ENCODE data around the gene SCUBE3.

SCUBE3 gene

GRCh38 chr6:35192301-35192860 is 21.4 kb upstream of the SCUBE3 start:
- H3K27me3 Mint-ChIP-seq: peaks cover 23% of the 10 kb centered on the region
- H3K4me3 Mint-ChIP-seq: no peak overlapping the region
- peak overlapping the region in 1 of 2 donors; percentile 79 for H3K27ac Mint-ChIP-seq
- H3K9me3 Mint-ChIP-seq: no peaks in the 10 kb centered on the region
- no peak for ATAC-seq
- no peak for DNase-seq
- peaks cover 16% of the 10 kb centered on the region for H3K4me1 Mint-ChIP-seq

DNA sequence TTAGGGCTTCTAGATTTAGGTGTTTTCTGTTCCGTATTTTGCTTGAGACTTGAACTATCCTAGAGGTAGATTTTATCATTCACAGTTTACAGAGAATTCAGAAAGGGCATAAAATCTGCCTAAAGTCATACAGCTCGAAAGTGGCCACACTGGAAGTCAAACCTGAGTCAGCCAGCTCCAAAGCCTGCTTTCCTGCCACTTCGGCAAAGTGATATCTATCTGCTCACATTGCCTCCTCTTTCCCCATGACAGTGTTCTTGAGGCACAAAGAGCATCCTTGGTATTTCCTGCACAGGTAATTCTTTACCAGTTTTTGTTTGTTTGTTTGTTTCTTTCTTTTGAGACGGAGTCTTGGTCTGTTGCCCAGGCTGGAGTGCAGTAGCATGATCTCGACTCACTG is 19.4 kb upstream of the SCUBE3 start:
- Mint-ChIP-seq H3K4me3 (no peak overlapping the region), H3K27me3 (peaks cover 26% of the 10 kb centered on the region), H3K27ac (no peak overlapping the region), H3K4me1 (peaks cover 16% of the 10 kb centered on the region), H3K9me3 (no peaks in the 10 kb centered on the region)
- no peak for DNase-seq
- no peak for ATAC-seq

- H3K9me3 Mint-ChIP-seq: no peaks in the 10 kb centered on the region
- peaks cover 30% of the 10 kb centered on the region for H3K27me3 Mint-ChIP-seq
- no peak overlapping the region for H3K27ac Mint-ChIP-seq
- no peak for ATAC-seq
- no peak for DNase-seq
- H3K4me1 Mint-ChIP-seq: peaks cover 16% of the 10 kb centered on the region
- no peak overlapping the region for H3K4me3 Mint-ChIP-seq
These were observed 18.5 kb upstream of the SCUBE3 start for GRCh38 chr6:35195120-35195780.

- Mint-ChIP-seq H3K4me3 (no peak overlapping the region), H3K4me1 (peaks cover 9% of the 10 kb centered on the region), H3K27me3 (peaks cover 33% of the 10 kb centered on the region), H3K9me3 (no peaks in the 10 kb centered on the region), H3K27ac (no peak overlapping the region)
- ATAC-seq (no peak), DNase-seq (no peak)
These were observed 16.6 kb upstream of the SCUBE3 start for GRCh38 chr6:35197196-35197595.

GRCh38 chr6:35199866-35200265 is 13.9 kb upstream of the SCUBE3 start:
- ATAC-seq (no peak), DNase-seq (no peak)
- Mint-ChIP-seq H3K27me3 (peaks cover 48% of the 10 kb centered on the region), H3K4me3 (no peak overlapping the region), H3K9me3 (no peaks in the 10 kb centered on the region), H3K4me1 (no peaks in the 10 kb centered on the region), H3K27ac (no peak overlapping the region)

DNA sequence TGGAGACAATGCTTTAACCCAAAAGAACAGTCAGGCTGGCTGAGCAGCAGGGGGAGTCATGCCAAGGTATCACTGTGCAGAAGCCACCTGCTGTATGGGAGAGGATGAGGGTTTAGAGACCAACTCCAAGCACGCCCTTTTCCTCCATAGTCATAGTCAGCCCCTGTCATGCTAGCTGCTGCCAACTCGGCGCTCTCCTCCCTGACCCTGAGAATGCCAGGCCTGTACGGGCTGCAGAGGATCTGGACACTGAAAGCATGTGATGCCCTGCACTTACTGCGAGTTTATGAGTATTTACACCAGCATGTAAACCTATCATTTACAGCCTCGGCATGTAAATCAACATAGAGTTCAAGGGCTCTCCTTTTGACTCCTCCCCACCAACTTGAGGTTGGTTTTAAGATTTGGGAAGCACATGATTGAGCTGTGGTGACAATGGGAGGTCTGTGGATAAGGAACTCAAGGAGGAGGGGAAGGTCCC is 11.7 kb upstream of the SCUBE3 start:
- peaks cover 60% of the 10 kb centered on the region for H3K27me3 Mint-ChIP-seq
- peak overlapping the region in 1 of 2 donors; percentile 51 for H3K27ac Mint-ChIP-seq
- DNase-seq (no peak), ATAC-seq (no peak)
- no peak overlapping the region for H3K4me3 Mint-ChIP-seq
- no peaks in the 10 kb centered on the region for H3K9me3 Mint-ChIP-seq
- no peaks in the 10 kb centered on the region for H3K4me1 Mint-ChIP-seq

- Mint-ChIP-seq H3K4me3 (no peak overlapping the region), H3K9me3 (no peaks in the 10 kb centered on the region), H3K4me1 (no peaks in the 10 kb centered on the region), H3K27ac (no peak overlapping the region), H3K27me3 (peaks cover 65% of the 10 kb centered on the region)
- DNase-seq: no peak
- ATAC-seq: no peak
These were observed 10.5 kb upstream of the SCUBE3 start for GRCh38 chr6:35203152-35203670.

DNA sequence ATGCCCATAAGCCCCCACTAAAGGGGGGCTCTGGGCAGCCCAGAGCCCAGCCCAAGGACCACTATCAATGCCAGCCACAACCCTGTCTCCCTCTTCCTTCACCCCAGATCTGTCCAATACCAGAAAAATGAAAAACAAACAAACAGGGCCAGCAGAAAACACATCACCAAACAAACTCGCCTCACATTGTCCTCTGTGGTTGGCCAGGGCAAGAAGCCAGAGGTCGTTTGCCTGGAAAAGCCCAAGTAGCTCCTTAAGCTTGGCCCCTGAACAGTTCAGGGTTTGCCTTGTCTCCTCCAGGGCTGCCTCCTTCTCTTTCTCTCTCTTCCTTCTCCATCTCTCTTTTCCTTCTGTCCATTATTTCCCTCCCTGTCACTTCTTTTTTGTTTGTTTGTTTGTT is 10.1 kb upstream of the SCUBE3 start:
- Mint-ChIP-seq H3K27ac (no peak overlapping the region), H3K4me1 (no peaks in the 10 kb centered on the region), H3K4me3 (no peak overlapping the region), H3K9me3 (no peaks in the 10 kb centered on the region), H3K27me3 (peaks cover 70% of the 10 kb centered on the region)
- no peak for ATAC-seq
- no peak for DNase-seq

GRCh38 chr6:35206346-35206745 is 7.4 kb upstream of the SCUBE3 start:
- DNase-seq (no peak), ATAC-seq (no peak)
- Mint-ChIP-seq H3K4me3 (no peak overlapping the region), H3K9me3 (no peaks in the 10 kb centered on the region), H3K27me3 (peaks cover 82% of the 10 kb centered on the region), H3K27ac (no peak overlapping the region), H3K4me1 (no peaks in the 10 kb centered on the region)

- DNase-seq (no peak), ATAC-seq (no peak)
- H3K4me1 Mint-ChIP-seq: peaks cover 7% of the 10 kb centered on the region
- no peaks in the 10 kb centered on the region for H3K9me3 Mint-ChIP-seq
- peak overlapping the region in 1 of 2 donors; percentile 76 for H3K27ac Mint-ChIP-seq
- H3K27me3 Mint-ChIP-seq: peaks cover 88% of the 10 kb centered on the region
- H3K4me3 Mint-ChIP-seq: no peak overlapping the region
These were observed 5.3 kb upstream of the SCUBE3 start for GRCh38 chr6:35208419-35208818.

DNA sequence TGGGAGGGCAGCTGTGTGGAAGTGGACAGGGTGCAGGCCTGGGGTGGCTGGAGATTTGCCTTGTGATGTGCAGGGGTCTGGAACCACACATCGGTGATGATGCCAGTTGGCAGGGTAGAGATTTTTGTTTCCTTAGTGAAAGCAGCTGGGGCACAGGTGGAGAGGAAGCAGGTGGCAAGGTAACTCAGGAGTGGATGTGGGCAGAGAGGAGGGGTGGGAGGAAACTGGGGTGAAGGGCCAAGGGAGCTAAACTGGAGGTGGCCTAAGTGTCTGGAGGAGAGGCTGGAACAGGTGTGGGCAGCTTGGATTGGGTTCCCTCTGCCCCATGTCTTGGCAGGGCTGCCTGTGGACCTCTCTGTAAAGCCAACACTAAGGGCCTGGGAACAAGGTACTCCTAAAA is 4.7 kb upstream of the SCUBE3 start:
- no peak for ATAC-seq
- no peaks in the 10 kb centered on the region for H3K9me3 Mint-ChIP-seq
- H3K4me3 Mint-ChIP-seq: no peak overlapping the region
- no peak for DNase-seq
- no peak overlapping the region for H3K27ac Mint-ChIP-seq
- H3K4me1 Mint-ChIP-seq: peaks cover 7% of the 10 kb centered on the region
- peaks cover 88% of the 10 kb centered on the region for H3K27me3 Mint-ChIP-seq

DNA sequence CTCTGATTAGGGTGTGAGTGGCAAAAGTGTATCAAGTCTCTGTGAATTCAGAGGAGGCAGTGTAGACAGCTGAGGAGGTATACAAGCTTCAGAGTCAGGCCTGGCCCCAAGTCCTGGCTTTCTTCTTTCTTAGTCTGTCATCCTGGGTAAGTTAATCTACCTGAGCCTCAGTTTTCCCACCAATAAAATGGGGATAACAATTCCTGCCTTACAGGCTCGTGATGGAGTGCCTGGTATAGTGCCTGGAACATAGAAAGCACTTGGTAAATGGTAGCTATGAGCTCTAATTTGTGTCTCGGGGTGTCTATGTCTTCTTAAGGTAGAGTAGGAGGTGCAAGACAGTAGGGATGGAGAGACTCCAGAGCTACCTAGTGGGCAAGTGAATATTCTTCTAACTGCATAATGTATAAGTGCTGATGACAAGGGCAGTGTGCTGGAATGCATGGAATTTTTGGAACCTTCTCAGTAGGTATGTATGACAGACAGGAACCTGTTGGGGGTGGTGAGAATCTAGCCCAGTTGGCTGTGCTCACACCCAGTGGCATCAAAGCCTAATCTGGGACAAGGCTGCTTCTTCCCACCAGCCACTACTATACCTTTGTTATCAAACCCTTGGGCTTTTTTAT is 4.0 kb upstream of the SCUBE3 start:
- no peak for DNase-seq
- no peak overlapping the region for H3K27ac Mint-ChIP-seq
- no peak for ATAC-seq

GRCh38 chr6:35213298-35213791 is 411 bp upstream of the SCUBE3 start:
- Mint-ChIP-seq H3K4me3 (peak overlapping the region; percentile 71 to 73), H3K4me1 (peaks cover 7% of the 10 kb centered on the region), H3K27me3 (peaks cover 93% of the 10 kb centered on the region), H3K27ac (no peak overlapping the region), H3K9me3 (no peaks in the 10 kb centered on the region)
- no peak for ATAC-seq
- DNase-seq: no peak

More for the DNA sequence above, 4.0 kb upstream of the SCUBE3 start:
- H3K9me3 Mint-ChIP-seq: no peaks in the 10 kb centered on the region
- H3K4me3 Mint-ChIP-seq: no peak overlapping the region
- peaks cover 88% of the 10 kb centered on the region for H3K27me3 Mint-ChIP-seq
- H3K4me1 Mint-ChIP-seq: peaks cover 7% of the 10 kb centered on the region

- Mint-ChIP-seq H3K4me1 (peaks cover 7% of the 10 kb centered on the region), H3K4me3 (peak overlapping the region; percentile 3 to 27), H3K27ac (no peak overlapping the region), H3K9me3 (no peaks in the 10 kb centered on the region), H3K27me3 (peaks cover 98% of the 10 kb centered on the region)
- DNase-seq (no peak), ATAC-seq (no peak)
These were observed 1.3 kb downstream of the SCUBE3 start for GRCh38 chr6:35214869-35215664.

DNA sequence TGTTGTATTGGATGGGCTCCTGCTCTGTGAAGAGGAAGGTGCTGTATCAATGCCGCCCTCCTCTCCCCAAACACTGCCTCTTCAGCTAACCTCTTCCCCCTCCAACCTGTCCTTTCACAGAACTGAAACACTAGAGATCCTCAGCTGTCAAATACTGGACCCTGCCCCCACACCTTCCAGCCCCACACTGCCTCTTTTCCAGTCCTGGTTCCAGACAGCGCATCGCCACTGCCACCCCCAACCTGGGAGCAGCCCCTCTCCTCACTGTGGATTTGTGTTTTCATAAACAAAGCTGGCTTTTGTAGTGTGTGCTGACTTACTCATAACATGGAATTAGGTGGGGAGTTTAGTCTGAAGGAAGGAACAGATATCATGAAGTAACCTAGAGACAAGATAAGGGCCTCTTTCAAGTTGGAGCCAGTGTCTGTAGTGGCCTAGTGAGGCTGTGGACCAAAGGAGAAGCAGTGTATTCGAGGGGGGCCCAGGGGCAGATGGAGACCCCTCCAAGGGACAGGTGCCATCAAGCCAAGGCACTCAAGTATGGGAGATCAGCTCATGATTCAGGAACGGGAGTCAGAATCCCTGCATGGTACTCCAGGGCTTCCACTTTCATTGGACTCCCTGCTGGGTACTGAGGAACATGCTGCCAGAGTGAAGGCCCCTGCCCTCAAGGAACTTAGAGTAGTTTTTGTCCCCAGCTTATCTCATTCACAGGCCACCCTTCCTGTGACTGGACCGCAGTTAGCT is 2.1 kb downstream of the SCUBE3 start:
- ATAC-seq (no peak), DNase-seq (no peak)
- H3K27ac Mint-ChIP-seq: no peak overlapping the region
- H3K27me3 Mint-ChIP-seq: peaks cover 97% of the 10 kb centered on the region
- H3K4me1 Mint-ChIP-seq: peaks cover 7% of the 10 kb centered on the region
- no peaks in the 10 kb centered on the region for H3K9me3 Mint-ChIP-seq
- no peak overlapping the region for H3K4me3 Mint-ChIP-seq
